ENCODE results near the gene RNF130. TPM values are rescaled to one million over a fixed set of nuclear protein-coding genes. Genes with fewer than 3 reads are reported as not detected.

The RNF130 gene
- total RNA-seq, 4 donors from 2014 or later: 55.0 to 121 (median 69.4) TPM

GRCh38 chr5:180050121-180050940 lies 21.2 kb downstream of the RNF130 start:
- DNase-seq: no peak
- Histone ChIP-seq H3K27ac (no peak overlapping the region), H3K27me3 (no peaks in the 10 kb centered on the region), H3K9me3 (no peaks in the 10 kb centered on the region), H3K4me1 (peaks cover 21 to 27% of the 10 kb centered on the region in 2 donors), H3K4me3 (replicated peaks in 1 of 3) (no peak overlapping the region), H3K36me3 (no peaks in the 10 kb centered on the region)
- intact Hi-C loops (cut with DNase I): no loop called here
- TF ChIP-seq POLR2A (IDR thresholded peaks at IDR 0.05): no peak
- TF ChIP-seq, protein P1, sequence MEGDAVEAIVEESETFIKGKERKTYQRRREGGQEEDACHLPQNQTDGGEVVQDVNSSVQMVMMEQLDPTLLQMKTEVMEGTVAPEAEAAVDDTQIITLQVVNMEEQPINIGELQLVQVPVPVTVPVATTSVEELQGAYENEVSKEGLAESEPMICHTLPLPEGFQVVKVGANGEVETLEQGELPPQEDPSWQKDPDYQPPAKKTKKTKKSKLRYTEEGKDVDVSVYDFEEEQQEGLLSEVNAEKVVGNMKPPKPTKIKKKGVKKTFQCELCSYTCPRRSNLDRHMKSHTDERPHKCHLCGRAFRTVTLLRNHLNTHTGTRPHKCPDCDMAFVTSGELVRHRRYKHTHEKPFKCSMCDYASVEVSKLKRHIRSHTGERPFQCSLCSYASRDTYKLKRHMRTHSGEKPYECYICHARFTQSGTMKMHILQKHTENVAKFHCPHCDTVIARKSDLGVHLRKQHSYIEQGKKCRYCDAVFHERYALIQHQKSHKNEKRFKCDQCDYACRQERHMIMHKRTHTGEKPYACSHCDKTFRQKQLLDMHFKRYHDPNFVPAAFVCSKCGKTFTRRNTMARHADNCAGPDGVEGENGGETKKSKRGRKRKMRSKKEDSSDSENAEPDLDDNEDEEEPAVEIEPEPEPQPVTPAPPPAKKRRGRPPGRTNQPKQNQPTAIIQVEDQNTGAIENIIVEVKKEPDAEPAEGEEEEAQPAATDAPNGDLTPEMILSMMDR (IDR thresholded peaks at IDR 0.05): no peak
- WGBS, 2 donors: 77 to 83% methylated on average over 9 of the region's 9 CpGs

GRCh38 chr5:180049185-180049548 lies 22.4 kb downstream of the RNF130 start:
- Histone ChIP-seq H3K36me3 (no peaks in the 10 kb centered on the region), H3K4me1 (peaks cover 21 to 27% of the 10 kb centered on the region in 2 donors), H3K27me3 (no peaks in the 10 kb centered on the region), H3K27ac (no peak overlapping the region), H3K4me3 (replicated peaks in 1 of 3) (no peak overlapping the region), H3K9me3 (no peaks in the 10 kb centered on the region)
- DNase-seq: peak; percentile 61 to 67
- WGBS, 2 donors: 23 to 33% methylated on average over 2 of the region's 2 CpGs
- intact Hi-C loops (cut with DNase I): no loop called here
- no peak for TF ChIP-seq POLR2A (IDR thresholded peaks at IDR 0.05)
- TF ChIP-seq, protein P1 (IDR thresholded peaks at IDR 0.05): no peak

DNA sequence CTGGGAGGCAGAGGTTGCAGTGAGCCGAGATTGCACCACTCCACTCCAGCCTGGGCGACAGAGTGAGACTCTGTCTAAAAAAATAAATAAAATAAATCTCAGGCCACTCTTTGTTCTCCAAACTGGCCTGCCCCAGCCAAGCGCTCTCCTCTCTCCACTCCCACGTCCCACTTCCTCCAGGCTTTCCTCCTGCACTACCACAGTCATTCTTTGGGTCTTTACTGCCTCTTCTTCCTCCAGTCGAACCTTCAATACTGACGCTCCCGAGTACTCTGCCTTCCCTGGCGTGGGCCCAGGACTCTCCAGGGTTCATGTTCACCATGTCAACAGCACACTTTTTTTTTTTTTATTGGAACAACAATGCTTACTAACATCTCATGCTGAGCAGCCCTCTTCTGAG lies 23.9 kb downstream of the RNF130 start:
- Histone ChIP-seq H3K4me3 (replicated peaks in 1 of 3) (no peak overlapping the region), H3K27me3 (no peaks in the 10 kb centered on the region), H3K9me3 (no peaks in the 10 kb centered on the region), H3K27ac (peak overlapping the region; percentile 18 to 45 (median 36)), H3K4me1 (peaks cover 21 to 27% of the 10 kb centered on the region in 2 donors), H3K36me3 (no peaks in the 10 kb centered on the region)
- WGBS, 2 donors: 25 to 27% methylated on average over 8 of the region's 8 CpGs
- peak; percentile 93 for DNase-seq
- intact Hi-C loops (cut with DNase I): no loop called here
- TF ChIP-seq POLR2A (IDR thresholded peaks at IDR 0.05): no peak
- TF ChIP-seq, protein P1 (IDR thresholded peaks at IDR 0.05): no peak

DNA sequence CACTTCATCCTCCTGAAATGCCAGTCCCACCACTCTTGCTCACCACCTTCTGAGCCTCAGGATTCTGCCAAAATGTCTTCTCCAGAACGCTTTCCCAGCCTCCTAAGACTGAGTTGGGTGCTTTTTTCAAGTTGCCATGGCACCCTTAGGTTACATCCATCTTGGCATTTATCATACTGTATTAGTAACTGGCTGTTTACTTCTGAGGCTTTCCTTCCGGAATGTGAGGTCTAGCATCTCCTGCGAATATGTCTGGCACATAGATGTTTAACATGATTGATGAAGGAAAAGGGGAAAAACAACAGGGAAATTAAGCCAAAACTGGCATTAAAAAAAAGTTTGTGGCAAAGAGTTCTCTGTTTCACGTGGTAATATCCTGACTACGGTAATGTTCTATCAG lies 24.9 kb downstream of the RNF130 start:
- no peaks in the 10 kb centered on the region for H3K9me3 ChIP-seq
- DNase-seq: no peak
- intact Hi-C loops (cut with DNase I): no loop called here
- no peaks in the 10 kb centered on the region for H3K27me3 ChIP-seq
- H3K4me1 ChIP-seq: peaks cover 21 to 27% of the 10 kb centered on the region in 2 donors
- H3K36me3 ChIP-seq: no peaks in the 10 kb centered on the region
- no peak for TF ChIP-seq POLR2A (IDR thresholded peaks at IDR 0.05)
- TF ChIP-seq, protein P1 (IDR thresholded peaks at IDR 0.05): no peak
- 85 to 89% methylated on average over 5 of the region's 5 CpGs for WGBS, 2 donors
- no peak overlapping the region for H3K4me3 ChIP-seq (replicated peaks in 1 of 3)
- no peak overlapping the region for H3K27ac ChIP-seq

GRCh38 chr5:180045889-180046499 lies 25.6 kb downstream of the RNF130 start:
- Histone ChIP-seq H3K4me3 (replicated peaks in 1 of 3) (no peak overlapping the region), H3K27ac (no peak overlapping the region), H3K4me1 (peaks cover 21 to 27% of the 10 kb centered on the region in 2 donors), H3K9me3 (no peaks in the 10 kb centered on the region), H3K36me3 (no peaks in the 10 kb centered on the region), H3K27me3 (no peaks in the 10 kb centered on the region)
- intact Hi-C loops (cut with DNase I): no loop called here
- TF ChIP-seq, protein P1 (IDR thresholded peaks at IDR 0.05): no peak
- no peak for TF ChIP-seq POLR2A (IDR thresholded peaks at IDR 0.05)
- no peak for DNase-seq
- WGBS, 2 donors: 98% methylated on average over 15 to 23 of the region's 30 CpGs
